Measurements from ENCODE around the gene SLC12A6.

Gene SLC12A6

DNA sequence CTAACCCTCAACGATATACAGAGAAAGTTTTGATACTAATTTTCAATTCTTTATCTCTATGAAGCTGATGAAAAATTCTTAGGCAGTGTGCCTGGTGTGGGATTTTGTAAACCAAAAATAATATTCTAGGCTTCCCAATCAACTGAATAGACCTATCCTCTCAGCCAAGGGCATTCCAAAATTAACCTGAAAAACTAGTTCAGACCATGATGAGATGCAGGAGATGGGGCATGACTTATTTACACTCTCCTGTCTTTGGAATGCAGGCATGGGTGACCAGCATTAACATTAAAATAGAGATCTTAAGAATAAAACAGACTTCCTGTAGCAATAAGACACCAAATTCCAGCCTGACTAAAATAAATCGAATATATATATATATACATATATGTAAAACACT lies 37.2 kb upstream of the SLC12A6 start:
- H3K27ac ChIP-seq (ENCODE audit: extremely low read depth, low read depth, low read length): no peak overlapping the region
- no peaks in the 10 kb centered on the region for H3K4me1 ChIP-seq (ENCODE audit: control insufficient read depth, insufficient read depth, low read length)
- no peaks in the 10 kb centered on the region for H3K36me3 ChIP-seq (ENCODE audit: control insufficient read depth in 2 of 2, insufficient read depth in 1 of 2, low read length in 2 of 2)
- H3K4me3 ChIP-seq (ENCODE audit: low read depth, low read length): no peak overlapping the region
- ChIA-PET CTCF (no interaction called here), POLR2A (no interaction called here)
- TF ChIP-seq, protein P1, sequence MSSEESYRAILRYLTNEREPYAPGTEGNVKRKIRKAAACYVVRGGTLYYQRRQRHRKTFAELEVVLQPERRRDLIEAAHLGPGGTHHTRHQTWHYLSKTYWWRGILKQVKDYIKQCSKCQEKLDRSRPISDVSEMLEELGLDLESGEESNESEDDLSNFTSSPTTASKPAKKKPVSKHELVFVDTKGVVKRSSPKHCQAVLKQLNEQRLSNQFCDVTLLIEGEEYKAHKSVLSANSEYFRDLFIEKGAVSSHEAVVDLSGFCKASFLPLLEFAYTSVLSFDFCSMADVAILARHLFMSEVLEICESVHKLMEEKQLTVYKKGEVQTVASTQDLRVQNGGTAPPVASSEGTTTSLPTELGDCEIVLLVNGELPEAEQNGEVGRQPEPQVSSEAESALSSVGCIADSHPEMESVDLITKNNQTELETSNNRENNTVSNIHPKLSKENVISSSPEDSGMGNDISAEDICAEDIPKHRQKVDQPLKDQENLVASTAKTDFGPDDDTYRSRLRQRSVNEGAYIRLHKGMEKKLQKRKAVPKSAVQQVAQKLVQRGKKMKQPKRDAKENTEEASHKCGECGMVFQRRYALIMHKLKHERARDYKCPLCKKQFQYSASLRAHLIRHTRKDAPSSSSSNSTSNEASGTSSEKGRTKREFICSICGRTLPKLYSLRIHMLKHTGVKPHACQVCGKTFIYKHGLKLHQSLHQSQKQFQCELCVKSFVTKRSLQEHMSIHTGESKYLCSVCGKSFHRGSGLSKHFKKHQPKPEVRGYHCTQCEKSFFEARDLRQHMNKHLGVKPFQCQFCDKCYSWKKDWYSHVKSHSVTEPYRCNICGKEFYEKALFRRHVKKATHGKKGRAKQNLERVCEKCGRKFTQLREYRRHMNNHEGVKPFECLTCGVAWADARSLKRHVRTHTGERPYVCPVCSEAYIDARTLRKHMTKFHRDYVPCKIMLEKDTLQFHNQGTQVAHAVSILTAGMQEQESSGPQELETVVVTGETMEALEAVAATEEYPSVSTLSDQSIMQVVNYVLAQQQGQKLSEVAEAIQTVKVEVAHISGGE (tag by site-specific recombination; conservative IDR thresholded peaks at IDR 0.05; ENCODE audit: low read depth): no peak
- TF ChIP-seq ZEB2 (tag by site-specific recombination; IDR thresholded peaks at IDR 0.05): no peak
- TF ChIP-seq ZBTB6 (tag by site-specific recombination; IDR thresholded peaks at IDR 0.05): no peak
- TF ChIP-seq ZBTB48 (tag by site-specific recombination; IDR thresholded peaks at IDR 0.05): no peak
- no peak for TF ChIP-seq KLF1 (tag by site-specific recombination; IDR thresholded peaks at IDR 0.05)
- no peak for TF ChIP-seq ZNF530 (tag by site-specific recombination; IDR thresholded peaks at IDR 0.05; ENCODE audit: low read depth)
- no peak for TF ChIP-seq ZNF274 (IDR thresholded peaks at IDR 0.05; ENCODE audit: low read length)
- TF ChIP-seq ZNF274 (tag by site-specific recombination; IDR thresholded peaks at IDR 0.05; ENCODE audit: borderline replicate concordance): no peak
- no peak for TF ChIP-seq ZFP41 (tag by site-specific recombination; IDR thresholded peaks at IDR 0.05; ENCODE audit: borderline replicate concordance)
- no peak for TF ChIP-seq GLI4 (tag by site-specific recombination; IDR thresholded peaks at IDR 0.05)
- no peak for TF ChIP-seq ZBTB26 (tag by site-specific recombination; optimal IDR thresholded peaks at IDR 0.05)
- TF ChIP-seq ZNF610 (tag by site-specific recombination; IDR thresholded peaks at IDR 0.05; ENCODE audit: borderline replicate concordance): no peak
- no peaks in the 10 kb centered on the region for H3K9me3 ChIP-seq (ENCODE audit: control insufficient read depth, insufficient read depth, low read depth, low read length)

DNA sequence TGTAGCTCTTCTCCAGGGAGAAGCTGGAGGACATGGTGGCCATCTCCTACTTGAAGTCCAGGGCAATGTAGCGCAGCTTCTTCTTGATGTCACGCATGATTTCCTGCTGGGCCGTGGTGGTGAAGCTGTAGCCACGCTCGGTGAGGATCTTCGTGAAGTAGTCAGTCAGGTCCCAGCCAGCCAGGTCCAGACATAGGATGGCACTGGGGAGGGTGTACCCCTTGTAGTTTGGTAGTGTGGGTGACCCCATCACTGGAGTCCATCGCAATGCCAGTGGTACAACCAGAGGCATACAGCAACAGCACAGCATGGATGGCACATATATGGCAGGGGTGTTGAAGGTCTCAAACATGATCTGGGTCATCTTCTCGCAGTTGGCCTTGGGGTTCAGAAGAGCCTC lies 36.4 kb upstream of the SLC12A6 start:
- Histone ChIP-seq H3K9me3 (ENCODE audit: control insufficient read depth, insufficient read depth, low read depth, low read length) (no peaks in the 10 kb centered on the region), H3K36me3 (ENCODE audit: control insufficient read depth in 2 of 2, insufficient read depth in 1 of 2, low read length in 2 of 2) (no peaks in the 10 kb centered on the region), H3K4me1 (ENCODE audit: control insufficient read depth, insufficient read depth, low read length) (no peaks in the 10 kb centered on the region), H3K27ac (ENCODE audit: extremely low read depth, low read depth, low read length) (no peak overlapping the region), H3K4me3 (ENCODE audit: low read depth, low read length) (no peak overlapping the region)
- ChIA-PET CTCF (no interaction called here), POLR2A (no interaction called here)
- no peak for TF ChIP-seq ZNF518A (tag by site-specific recombination; conservative IDR thresholded peaks at IDR 0.05; ENCODE audit: low read depth)
- TF ChIP-seq KLF7 (tag by site-specific recombination; IDR thresholded peaks at IDR 0.05; ENCODE audit: borderline replicate concordance): no peak
- no peak for TF ChIP-seq ZNF121 (tag by site-specific recombination; IDR thresholded peaks at IDR 0.05)
- no peak for TF ChIP-seq ZBTB1 (tag by site-specific recombination; IDR thresholded peaks at IDR 0.05)
- no peak for TF ChIP-seq PRDM10 (tag by site-specific recombination; IDR thresholded peaks at IDR 0.05)
- TF ChIP-seq, protein P2, sequence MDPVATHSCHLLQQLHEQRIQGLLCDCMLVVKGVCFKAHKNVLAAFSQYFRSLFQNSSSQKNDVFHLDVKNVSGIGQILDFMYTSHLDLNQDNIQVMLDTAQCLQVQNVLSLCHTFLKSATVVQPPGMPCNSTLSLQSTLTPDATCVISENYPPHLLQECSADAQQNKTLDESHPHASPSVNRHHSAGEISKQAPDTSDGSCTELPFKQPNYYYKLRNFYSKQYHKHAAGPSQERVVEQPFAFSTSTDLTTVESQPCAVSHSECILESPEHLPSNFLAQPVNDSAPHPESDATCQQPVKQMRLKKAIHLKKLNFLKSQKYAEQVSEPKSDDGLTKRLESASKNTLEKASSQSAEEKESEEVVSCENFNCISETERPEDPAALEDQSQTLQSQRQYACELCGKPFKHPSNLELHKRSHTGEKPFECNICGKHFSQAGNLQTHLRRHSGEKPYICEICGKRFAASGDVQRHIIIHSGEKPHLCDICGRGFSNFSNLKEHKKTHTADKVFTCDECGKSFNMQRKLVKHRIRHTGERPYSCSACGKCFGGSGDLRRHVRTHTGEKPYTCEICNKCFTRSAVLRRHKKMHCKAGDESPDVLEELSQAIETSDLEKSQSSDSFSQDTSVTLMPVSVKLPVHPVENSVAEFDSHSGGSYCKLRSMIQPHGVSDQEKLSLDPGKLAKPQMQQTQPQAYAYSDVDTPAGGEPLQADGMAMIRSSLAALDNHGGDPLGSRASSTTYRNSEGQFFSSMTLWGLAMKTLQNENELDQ (tag by site-specific recombination; IDR thresholded peaks at IDR 0.05; ENCODE audit: low read depth): no peak
